SK-N-SH (cell line): Measurements from ENCODE around the gene FRMD5.

ENCODE experiments used
- EP300 ChIP-seq, 2 experiments: IDR thresholded peaks; 2 replicates each; pipeline versions ENCODE4 v1.4.0 to v1.6.1; 2012; ENCODE audit warnings: borderline replicate concordance in 1 of 2, low read depth in 1 of 2, low read length in 1 of 2
- FOSL2 ChIP-seq: IDR thresholded peaks from 2 replicates; pipeline ENCODE4 v1.4.0; 2012; ENCODE audit warnings: low read depth, mild to moderate bottlenecking, moderate library complexity, borderline replicate concordance
- FOXM1 ChIP-seq: IDR thresholded peaks from 2 replicates; pipeline ENCODE4 v1.4.0; 2012; ENCODE audit warnings: low read depth, mild to moderate bottlenecking
- GABPA ChIP-seq: IDR thresholded peaks from 2 replicates; pipeline ENCODE4 v1.4.0; 2012; ENCODE audit warnings: low read depth, mild to moderate bottlenecking
- NFIC ChIP-seq: IDR thresholded peaks from 2 replicates; pipeline ENCODE4 v1.4.0; 2012; ENCODE audit warnings: borderline replicate concordance
- TAF1 ChIP-seq: IDR thresholded peaks from 2 replicates; pipeline ENCODE4 v1.6.1; 2012; ENCODE audit warnings: low read depth, mild to moderate bottlenecking, low read length, moderate library complexity, borderline replicate concordance
- TF ChIP-seq, protein P1 (sequence below): fragments of 200-600 bp; sonication (generic); IDR thresholded peaks from 2 replicates; pipeline ENCODE4 v1.6.1; 2017; ENCODE audit warnings: antibody characterized with exemption, mild to moderate bottlenecking, moderate library complexity
- TF ChIP-seq, protein P2 (sequence below): IDR thresholded peaks from 2 replicates; pipeline ENCODE4 v1.6.1; 2012; ENCODE audit warnings: mild to moderate bottlenecking, low read depth, low read length, moderate library complexity

DNA sequence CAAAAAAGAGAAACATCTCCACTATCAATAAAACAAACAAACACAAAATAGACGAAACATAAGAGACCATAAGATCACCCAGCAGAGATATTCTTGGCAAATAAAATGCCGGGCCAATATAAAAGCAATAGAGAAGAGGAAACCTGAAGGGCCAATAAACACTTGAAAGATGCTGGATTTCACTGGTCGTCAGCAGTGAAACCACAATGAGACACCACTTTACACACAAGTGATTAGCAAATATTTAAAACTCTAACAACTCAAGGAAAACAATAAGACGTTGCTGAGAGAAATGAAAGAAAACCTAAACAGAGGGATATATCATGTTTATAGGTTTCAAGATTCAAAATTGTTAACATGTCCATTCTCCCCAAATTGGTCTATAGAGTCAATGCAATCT is 219.7 kb downstream of the FRMD5 start:
- TF ChIP-seq NFIC (no peak), TAF1 (no peak), EP300 (IDR thresholded peaks at IDR 0.05; ENCODE audit: borderline replicate concordance in 1 of 2, low read depth in 1 of 2, low read length in 1 of 2) (no peak), FOXM1 (no peak), FOSL2 (no peak), GABPA (no peak)
- TF ChIP-seq, protein P1, sequence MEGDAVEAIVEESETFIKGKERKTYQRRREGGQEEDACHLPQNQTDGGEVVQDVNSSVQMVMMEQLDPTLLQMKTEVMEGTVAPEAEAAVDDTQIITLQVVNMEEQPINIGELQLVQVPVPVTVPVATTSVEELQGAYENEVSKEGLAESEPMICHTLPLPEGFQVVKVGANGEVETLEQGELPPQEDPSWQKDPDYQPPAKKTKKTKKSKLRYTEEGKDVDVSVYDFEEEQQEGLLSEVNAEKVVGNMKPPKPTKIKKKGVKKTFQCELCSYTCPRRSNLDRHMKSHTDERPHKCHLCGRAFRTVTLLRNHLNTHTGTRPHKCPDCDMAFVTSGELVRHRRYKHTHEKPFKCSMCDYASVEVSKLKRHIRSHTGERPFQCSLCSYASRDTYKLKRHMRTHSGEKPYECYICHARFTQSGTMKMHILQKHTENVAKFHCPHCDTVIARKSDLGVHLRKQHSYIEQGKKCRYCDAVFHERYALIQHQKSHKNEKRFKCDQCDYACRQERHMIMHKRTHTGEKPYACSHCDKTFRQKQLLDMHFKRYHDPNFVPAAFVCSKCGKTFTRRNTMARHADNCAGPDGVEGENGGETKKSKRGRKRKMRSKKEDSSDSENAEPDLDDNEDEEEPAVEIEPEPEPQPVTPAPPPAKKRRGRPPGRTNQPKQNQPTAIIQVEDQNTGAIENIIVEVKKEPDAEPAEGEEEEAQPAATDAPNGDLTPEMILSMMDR = no peak
- TF ChIP-seq, protein P2, sequence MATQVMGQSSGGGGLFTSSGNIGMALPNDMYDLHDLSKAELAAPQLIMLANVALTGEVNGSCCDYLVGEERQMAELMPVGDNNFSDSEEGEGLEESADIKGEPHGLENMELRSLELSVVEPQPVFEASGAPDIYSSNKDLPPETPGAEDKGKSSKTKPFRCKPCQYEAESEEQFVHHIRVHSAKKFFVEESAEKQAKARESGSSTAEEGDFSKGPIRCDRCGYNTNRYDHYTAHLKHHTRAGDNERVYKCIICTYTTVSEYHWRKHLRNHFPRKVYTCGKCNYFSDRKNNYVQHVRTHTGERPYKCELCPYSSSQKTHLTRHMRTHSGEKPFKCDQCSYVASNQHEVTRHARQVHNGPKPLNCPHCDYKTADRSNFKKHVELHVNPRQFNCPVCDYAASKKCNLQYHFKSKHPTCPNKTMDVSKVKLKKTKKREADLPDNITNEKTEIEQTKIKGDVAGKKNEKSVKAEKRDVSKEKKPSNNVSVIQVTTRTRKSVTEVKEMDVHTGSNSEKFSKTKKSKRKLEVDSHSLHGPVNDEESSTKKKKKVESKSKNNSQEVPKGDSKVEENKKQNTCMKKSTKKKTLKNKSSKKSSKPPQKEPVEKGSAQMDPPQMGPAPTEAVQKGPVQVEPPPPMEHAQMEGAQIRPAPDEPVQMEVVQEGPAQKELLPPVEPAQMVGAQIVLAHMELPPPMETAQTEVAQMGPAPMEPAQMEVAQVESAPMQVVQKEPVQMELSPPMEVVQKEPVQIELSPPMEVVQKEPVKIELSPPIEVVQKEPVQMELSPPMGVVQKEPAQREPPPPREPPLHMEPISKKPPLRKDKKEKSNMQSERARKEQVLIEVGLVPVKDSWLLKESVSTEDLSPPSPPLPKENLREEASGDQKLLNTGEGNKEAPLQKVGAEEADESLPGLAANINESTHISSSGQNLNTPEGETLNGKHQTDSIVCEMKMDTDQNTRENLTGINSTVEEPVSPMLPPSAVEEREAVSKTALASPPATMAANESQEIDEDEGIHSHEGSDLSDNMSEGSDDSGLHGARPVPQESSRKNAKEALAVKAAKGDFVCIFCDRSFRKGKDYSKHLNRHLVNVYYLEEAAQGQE = no peak
